GM11168 (cell line): Measurements from ENCODE around the gene OR13J1.
"Not testable (repeated sequence)": the region's sequence is repeated elsewhere in the genome, so short reads cannot be mapped to it uniquely, and the experiment has no call there.

Source experiments
- in situ Hi-C: fragments of 300-500 bp; cut with MboI; formaldehyde crosslinking; loops from one replicate; pipeline ENCODE4 v1.12.0; 2022; ENCODE audit warnings: low sequenced_read_pairs; ENCODE audit not compliant: unreplicated experiment

Gene OR13J1

DNA sequence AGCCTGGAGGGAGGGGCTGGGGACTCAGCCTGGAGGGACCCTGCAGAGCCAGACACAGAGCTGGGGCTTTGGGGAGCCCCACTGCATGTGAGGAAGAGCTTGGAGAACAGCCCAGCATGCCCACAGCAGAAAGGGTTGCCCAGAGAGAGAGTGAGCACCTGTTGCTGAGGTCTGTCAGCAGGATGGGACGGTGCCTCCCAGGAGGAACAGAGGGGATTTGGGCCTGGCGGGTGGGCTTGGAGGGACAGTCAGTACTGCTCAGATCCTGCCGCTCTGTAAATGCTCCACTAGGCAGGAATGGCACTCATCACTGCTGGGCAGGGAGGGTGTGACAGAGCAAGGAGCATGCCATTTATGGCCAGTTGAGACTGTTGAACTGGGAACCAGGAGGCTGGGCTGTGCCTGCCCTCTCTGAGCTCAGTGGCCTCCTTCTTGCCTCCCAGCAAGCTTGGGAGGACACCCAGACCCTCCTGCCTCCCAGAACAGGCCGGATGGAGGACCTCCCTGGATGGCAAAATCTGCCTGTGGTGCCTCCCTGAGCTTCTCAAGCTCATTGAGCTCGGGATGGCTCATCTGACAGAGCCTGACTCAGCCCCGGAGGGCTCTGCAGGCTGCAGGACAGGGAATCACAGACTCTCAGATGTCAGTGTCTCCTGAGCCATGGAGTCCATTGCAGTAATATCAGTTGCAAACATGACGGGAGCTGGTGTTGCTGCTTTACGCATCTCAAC lies 35.0 kb upstream of the OR13J1 start:
- in situ Hi-C loops, result no loop called here

DNA sequence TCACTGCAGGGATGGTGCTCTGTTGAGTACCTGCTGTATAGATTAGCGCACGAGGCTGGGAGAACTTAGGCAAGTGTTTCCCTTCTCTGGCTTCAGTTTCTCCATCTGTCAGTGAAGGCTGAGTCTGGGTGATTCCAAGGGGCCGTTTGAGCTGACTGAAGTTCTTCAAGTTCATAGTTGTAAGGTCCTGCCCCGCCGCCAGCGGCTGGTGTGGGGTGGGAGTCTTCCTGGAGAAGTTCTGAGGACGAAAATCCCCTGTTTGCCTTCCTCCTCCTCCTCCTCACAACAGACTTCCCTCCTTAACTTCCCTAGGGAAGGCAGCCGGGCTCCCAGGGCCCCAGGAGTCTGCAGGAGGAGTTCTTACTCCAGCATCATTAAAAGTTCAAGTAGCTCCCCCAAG lies 34.1 kb upstream of the OR13J1 start:
- in situ Hi-C loops, result loop anchor here (5.0 kb wide), 1 partner anchor 48 kb away; no protein-coding TSS in a partner anchor

DNA sequence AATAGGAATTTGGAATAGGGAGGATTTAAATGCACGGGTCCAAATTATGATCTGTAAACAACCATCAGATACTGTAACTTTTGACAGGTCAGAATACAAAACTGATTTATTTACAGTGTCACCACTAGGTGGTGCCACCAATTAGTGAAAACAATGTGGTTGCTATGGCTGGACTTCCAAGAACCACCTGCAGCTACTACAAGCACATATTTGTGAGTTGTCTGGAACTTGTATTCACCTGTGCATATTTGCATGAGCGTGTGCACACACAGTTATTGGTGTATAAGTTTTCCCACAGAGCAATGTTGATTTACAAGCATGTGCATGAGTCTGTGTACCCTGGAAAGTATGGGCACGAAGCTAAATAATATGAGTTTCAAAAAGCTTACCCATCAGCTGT lies 32.8 kb upstream of the OR13J1 start:
- in situ Hi-C loops, result loop anchor here (5.0 kb wide), 1 partner anchor 49 kb away; no protein-coding TSS in a partner anchor

DNA sequence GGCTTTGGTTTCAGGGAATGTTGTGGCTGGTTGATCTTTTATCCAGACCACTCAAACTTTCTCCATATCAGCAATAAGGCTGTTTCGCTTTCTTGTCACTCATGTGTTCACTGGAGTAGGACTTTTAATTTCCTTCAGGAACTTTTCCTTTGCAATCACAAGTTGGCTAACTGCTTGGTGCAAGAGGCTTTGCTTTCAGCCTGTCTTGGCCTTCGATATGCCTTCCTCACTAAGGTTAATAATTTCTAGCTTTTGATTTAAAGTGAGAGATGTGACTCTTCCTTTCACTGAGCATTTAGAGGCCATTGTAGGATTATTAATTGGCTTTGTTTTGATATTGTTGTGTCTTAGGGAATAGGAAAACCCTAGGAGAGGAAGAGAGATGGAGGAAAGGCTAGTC lies 28.8 kb upstream of the OR13J1 start:
- in situ Hi-C loops, result no loop called here

DNA sequence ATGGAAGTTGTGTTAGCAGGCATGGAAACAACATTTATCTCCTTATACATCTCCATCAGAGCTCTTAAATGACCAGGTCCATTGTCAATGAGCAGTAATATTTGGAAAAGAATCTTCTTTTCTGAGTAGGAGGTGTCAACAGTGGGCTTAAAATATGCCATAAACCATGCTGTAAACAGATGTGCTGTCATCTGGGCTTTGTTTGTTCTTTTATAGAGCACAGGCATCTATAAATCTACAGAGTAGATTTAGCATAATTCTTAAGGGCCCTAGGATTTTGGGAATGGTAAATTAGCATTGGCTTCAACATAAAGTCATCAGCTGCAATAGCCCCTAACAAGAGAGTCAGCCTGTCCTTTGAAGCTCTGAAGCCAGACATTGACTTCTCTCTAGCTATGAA lies 28.1 kb upstream of the OR13J1 start:
- in situ Hi-C loops, result no loop called here

DNA sequence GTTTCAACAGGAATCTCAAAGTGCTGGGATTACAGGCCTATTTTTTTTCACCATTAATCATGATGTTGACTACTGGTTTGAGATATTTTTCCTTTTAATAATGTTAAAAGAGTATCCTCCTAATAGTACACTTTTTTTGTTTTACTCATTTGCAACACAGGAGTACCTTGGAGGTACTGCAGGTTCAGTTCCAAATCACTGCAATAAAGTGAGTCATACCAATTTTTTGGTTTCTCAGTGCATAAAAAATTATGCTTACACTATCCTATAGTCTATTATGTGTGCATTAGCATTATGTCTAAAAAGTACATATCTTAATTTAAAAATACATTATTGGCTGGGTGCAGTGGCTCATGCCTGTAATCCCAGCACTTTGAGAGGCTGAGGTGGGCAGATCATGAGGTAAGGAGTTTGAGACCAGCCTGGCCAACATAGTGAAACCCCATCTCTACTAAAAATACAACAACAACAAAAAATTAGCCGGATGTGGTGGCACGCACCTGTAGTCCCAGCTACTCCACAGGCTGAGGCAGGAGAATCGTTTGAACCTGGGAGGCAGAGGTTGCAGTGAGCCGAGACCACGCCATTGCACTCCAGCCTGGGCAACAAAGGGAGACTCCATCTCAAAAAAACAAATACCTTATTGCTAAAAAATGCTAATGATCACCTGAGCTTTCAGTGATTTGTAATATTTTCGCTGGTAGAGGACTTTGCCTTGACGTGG lies 27.3 kb upstream of the OR13J1 start:
- in situ Hi-C loops, result not testable (repeated sequence)

DNA sequence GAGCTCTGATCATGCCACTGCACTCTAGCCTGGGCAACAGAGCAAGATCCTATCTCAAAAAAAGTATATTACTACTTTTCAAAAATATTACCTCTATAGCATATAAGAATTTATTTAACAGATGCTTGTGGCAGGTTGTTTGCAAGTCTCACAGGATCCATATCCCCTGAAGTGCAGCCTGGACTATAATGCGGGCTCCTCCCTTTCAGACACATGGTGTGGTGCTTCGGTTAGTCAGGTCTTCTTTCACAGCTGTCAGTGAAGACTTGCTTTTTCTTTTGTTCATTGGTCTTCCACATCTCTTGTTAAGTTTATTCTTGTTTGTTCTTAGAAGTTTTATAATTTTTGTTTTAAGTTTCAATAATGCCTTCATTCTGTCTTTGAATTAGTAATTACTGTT lies 26.4 kb upstream of the OR13J1 start:
- in situ Hi-C loops, result no loop called here

DNA sequence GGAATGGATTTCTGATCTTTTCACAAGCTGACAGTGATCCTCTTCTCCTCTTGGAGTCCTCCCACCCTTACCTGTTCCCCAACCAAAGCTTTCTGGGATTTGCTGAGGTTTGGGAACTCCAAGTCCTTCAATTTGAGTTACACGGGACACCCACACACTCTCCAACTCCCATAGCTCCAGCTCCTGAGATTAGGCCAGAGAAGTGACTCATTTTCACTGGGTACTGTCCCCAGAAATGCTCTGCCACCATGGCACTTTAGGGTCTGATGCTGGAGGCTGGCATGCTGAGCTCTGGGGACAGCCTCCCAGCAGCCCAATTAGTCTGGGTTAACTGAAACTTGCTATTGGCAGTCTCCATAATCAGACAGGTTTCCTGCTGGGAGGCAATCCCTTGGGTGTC lies 21.9 kb upstream of the OR13J1 start:
- in situ Hi-C loops, result no loop called here

DNA sequence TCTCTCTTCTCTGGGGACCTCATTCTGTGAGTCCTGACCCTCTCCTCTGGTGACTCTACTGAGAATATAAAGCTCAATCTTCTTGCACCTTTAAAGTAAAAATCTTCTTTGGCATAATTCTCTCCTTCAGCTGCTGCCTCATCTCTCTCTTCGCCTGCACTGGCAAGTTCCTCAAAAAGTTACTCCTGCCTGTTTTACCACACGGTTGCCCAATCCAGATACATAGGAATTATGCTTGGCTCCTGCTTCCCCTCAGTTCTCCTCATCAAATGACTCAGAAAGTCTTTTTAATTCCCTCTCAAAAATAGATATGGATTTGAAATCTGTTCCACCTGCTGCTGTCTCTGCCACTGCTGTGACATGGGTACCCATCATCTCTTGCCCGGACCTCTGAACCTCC lies 21.4 kb upstream of the OR13J1 start:
- in situ Hi-C loops, result no loop called here

DNA sequence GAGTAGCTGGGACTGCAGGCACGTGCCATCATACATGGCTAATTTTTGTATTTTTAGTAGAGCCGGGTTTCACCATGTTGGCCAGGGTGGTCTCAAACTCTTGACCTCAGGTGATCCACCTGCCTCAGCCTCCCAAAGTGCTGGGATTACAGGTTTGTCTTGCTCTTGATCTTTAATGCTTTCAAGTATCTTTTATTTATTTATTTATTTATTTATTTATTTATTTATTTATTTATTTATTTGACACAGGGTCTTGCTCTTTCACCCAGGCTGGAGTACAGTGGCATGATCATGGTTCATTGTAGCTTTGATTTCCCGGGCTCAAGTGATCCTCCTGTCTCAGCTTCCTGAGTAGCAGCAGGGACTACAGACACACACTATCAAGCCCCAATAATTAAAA lies 14.7 kb upstream of the OR13J1 start:
- in situ Hi-C loops, result loop anchor here (5.0 kb wide), 1 partner anchor 98 kb away; no protein-coding TSS in a partner anchor

DNA sequence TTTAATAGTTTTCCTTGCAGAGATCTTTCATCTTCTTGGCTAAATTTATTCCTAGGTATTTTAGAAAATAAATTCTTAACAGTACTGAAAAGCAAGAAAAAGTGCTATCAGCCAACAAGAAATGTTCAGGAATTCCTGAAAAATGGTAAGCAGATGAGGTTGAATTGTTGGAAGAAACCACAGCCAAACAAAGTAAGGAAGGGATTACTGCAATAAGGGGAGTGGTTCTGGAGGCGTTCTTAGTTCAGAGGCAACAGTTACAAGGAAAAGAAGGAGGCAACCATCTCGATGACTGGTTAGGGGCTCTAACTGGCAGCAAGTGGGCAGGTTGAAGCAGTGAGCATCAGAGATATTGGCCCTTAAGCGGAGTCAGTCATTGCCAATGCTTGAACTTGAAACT lies 12.8 kb upstream of the OR13J1 start:
- in situ Hi-C loops, result loop anchor here (5.0 kb wide), 1 partner anchor 96 kb away; no protein-coding TSS in a partner anchor

DNA sequence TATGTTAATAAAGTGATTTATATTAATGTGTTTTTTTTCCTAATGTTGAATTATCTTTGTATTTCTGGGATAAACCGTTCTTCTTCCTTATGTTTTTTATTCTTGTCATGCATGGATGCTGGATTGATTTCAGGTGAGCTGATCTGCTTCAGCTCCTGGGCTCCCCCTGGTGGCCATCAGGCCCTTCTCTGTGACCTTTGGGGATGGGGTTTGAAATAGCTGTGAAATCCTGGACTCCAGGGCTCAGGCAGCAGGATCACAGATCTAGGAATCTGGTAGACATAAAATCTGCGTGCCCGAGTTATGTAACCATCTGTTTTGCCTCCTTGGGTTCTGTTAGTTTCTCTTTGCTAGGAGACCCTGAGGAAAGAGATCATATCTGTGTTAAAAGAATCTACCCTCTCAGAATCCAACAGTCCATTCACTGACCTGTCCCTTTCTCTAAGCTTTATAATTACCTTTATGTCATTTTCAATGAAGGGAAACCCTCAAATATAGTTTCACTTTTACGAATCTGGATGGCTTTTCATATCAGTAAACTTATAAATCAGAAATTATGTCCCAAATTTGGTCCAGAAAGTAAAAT lies 12.2 kb upstream of the OR13J1 start:
- in situ Hi-C loops, result loop anchor here (5.0 kb wide), 1 partner anchor 95 kb away; no protein-coding TSS in a partner anchor

DNA sequence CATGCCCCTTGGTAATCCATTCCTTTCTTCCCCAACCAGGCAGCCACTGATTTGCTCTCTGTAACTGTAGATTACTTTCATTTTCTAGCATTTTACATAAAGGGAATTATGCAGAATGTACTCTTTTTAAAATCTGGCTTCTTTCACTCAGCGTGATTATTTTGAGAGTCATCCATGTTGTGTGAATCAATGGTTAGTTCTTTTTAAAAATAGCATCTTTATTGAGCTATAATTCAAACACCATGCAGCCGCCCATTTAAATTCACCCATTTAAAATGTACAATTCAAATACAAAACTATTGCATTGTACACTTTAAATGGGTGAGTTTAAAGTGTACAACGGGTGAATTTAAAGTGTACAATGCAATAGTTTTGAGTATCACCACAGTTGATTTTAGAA lies 2.3 kb upstream of the OR13J1 start:
- in situ Hi-C loops, result no loop called here

DNA sequence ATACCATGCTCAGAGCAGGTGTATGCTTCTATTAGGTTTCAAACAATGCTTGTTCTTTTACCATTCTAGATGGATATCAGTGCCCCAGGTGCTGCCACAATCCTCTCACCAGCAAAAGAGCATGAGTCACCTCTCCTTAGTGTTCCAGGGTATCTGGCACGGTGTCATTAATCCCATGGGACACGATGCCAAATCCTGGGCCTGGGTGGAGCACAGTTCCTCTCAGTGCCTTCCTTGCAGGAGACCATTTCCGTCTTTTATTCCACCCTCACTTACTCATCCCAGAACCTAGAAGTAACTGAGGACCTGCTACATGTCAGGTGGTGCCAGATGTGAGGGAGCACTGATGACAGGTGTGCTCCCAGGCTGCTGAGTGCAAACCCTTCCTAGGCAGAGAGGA lies 1.3 kb upstream of the OR13J1 start:
- in situ Hi-C loops, result no loop called here

DNA sequence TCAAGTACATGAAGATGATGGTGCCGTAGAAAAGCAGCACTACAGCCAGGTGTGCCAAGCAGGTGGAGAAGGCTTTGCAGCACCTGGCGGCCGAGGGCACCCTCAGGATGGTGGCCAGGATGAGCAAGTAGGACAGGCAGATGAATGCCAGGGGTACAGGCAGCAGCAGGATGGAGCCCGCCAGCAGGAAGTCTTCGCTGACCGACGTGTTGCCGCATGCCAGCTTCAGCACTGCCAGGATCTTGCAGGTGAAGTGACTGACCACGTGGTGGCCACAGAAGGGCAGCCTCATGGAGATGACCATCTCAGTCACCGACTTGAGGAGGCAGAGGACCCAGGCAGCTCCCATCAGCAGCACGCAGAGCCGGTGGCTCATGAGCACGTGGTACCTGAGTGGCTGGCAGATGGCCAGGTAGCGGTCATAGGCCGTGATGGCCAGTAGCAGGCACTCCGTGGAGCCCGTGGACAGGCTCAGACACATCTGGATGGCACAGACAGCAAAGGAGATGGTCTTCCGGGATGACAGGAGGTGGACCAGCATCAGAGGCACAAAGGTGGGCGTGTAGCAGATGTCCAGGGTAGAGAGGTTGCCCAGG lies 482 bp downstream of the OR13J1 start:
- in situ Hi-C loops, result no loop called here

DNA sequence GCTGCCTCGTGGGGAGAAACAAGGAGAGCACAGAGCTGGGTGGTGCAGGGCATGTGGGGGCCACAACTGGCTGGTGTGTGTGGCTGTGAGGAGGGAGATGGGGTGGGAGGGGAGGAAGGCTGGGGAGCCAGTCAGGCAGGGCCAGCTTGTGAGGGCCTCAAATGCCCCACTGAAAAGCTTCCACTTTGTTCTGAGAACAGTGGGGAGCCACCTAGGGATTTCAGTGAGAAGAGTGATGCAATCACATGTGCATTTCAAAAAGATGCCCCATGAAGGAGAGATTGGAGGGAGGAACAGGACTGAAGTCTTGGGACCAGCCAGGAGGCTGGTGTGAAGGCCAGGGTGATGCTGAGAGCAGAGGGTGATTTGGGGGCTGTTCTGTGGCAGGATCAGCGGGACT lies 1.3 kb downstream of the OR13J1 start:
- in situ Hi-C loops, result no loop called here

DNA sequence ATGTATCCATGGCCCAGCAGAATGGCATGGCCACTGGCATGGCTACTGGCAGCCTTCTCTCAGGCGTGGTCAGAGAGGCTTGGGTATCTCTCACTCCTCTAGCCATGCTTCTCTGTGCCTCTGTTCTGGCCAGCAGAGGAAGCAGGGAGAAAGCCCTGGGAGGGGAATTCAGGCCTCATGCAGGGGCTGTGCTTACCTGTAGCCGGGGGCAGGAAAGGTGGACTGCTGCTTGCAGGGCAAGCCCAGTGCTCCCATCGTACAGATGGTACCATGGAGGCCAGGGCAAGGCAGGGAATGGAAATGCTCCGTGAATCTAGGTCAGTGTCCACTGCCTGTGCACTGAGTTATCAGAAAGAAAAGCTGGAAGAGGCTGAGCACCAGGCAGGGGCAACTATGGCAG lies 2.7 kb downstream of the OR13J1 start:
- in situ Hi-C loops, result no loop called here

DNA sequence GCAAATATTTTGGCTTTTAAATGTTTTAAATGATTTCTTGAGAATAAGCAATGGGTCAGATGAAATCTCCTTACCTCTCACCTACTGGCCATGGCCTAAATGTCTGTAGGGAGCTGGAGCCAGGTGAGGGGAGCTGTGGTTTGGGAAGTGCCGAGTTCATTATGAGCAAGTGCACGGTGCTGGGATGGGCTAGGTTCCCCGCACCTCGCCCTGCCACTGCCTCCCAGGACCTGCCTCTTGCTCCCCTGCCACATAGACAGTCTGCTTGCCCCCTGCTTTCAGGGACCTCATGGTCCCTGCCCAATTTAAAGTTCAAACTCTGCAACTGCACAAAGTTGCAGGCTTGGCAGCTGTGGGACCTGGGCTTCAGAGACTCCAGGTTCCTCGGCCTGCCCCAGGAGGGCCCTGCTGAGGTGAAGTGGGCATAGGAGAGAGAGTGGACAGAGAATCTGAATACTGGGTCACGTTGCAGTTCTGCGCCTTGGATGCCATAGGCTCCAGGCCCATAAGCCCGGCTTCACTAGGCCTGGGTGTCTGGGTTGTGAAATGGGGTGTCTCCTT lies 5.4 kb downstream of the OR13J1 start:
- in situ Hi-C loops, result no loop called here

DNA sequence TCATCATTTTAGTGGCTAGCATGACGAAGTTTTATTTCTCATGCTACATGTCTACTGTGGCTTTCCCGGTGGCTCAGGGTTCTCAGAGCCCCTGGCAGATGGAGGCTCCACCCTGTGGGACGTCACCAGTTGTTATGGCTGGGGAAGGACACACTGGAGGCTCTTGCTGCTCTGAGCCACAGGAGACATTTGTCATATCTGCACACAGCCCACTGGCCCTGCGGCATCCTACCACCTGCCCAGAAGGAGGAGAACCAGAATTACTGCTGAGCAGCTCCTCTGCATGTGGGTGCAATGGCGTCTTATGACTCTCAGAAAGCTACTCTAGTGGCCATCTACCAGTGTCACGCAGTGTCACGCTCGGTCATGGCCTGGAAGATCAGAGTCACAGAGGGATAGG lies 6.6 kb downstream of the OR13J1 start:
- in situ Hi-C loops, result no loop called here

DNA sequence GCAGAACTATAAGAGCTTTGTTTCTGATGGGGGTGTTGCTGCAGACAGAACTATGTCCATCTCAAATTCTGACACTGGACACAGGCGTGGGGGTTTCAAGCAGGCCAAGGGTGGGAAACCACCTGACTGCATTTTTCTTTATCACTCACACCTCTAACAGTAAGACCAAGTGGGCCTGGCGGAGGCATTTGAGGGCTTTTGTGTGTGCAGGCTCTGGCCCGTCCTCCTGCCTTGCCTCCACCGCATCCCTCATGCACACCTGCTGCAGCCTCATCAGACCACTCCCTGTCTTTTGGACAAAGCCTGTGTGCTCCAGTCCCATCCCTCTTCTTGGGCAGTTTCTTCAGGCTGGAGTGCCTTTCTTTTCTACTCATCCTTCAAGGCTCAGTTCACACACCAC lies 7.9 kb downstream of the OR13J1 start:
- in situ Hi-C loops, result no loop called here
